HG02610 (cell line): ENCODE measurements around the gene WASF2.
"Not testable (repeated sequence)": the region's sequence is repeated elsewhere in the genome, so short reads cannot be mapped to it uniquely, and the experiment has no call there.

Experiments
- ATAC-seq: cut with Tn5 transposase; IDR thresholded peaks from one replicate; pipeline ENCODE4 v1.9.1; 2021; ENCODE audit warnings: mild to moderate bottlenecking, moderate library complexity; ENCODE audit not compliant: unreplicated experiment

Gene WASF2

GRCh38 chr1:27503033-27503432, 13.1 kb upstream of the WASF2 start:
- ATAC-seq: no peak

- not testable (repeated sequence) for ATAC-seq
Observed at GRCh38 chr1:27501159-27501558, 11.2 kb upstream of the WASF2 start.

- no peak for ATAC-seq
Observed at GRCh38 chr1:27499142-27499541, 9.2 kb upstream of the WASF2 start.

- ATAC-seq: no peak
Observed at GRCh38 chr1:27496604-27497155, 6.7 kb upstream of the WASF2 start.

- ATAC-seq: no peak
Observed at GRCh38 chr1:27492796-27493195, 2.8 kb upstream of the WASF2 start.

GRCh38 chr1:27491748-27492700, 2.1 kb upstream of the WASF2 start:
- ATAC-seq: no peak

GRCh38 chr1:27489501-27489972, 430 bp downstream of the WASF2 start:
- peak; percentile 17 for ATAC-seq

- ATAC-seq: no peak
Observed at GRCh38 chr1:27487966-27488884, 1.7 kb downstream of the WASF2 start.

- no peak for ATAC-seq
Observed at GRCh38 chr1:27485363-27485762, 4.6 kb downstream of the WASF2 start.

GRCh38 chr1:27483659-27484058, 6.3 kb downstream of the WASF2 start:
- no peak for ATAC-seq

- ATAC-seq: peak; percentile 68
Observed at GRCh38 chr1:27481994-27482620, 7.9 kb downstream of the WASF2 start.

GRCh38 chr1:27478098-27478497, 11.9 kb downstream of the WASF2 start:
- no peak for ATAC-seq

- no peak for ATAC-seq
Observed at GRCh38 chr1:27476237-27476636, 13.7 kb downstream of the WASF2 start.

- ATAC-seq: no peak
Observed at GRCh38 chr1:27475720-27476119, 14.2 kb downstream of the WASF2 start.

- no peak for ATAC-seq
Observed at GRCh38 chr1:27473755-27474154, 16.2 kb downstream of the WASF2 start.

- not testable (repeated sequence) for ATAC-seq
Observed at GRCh38 chr1:27472098-27472497, 17.9 kb downstream of the WASF2 start.

GRCh38 chr1:27471477-27471876, 18.5 kb downstream of the WASF2 start:
- ATAC-seq: no peak

GRCh38 chr1:27469334-27469733, 20.6 kb downstream of the WASF2 start:
- no peak for ATAC-seq

GRCh38 chr1:27468378-27468777, 21.6 kb downstream of the WASF2 start:
- ATAC-seq: not testable (repeated sequence)

GRCh38 chr1:27464926-27465647, 24.9 kb downstream of the WASF2 start:
- ATAC-seq: no peak
